Activated T-helper 1 cell treated with anti-CD3 and anti-CD28 coated beads, Interleukin-2, amount 50 U/mL, for 16 hours (primary cell): Measurements from ENCODE around the gene SUOX.
"Not testable (repeated sequence)": the region's sequence is repeated elsewhere in the genome, so short reads cannot be mapped to it uniquely, and the experiment has no call there.

Source experiments
- DNase-seq, 2 donors: peaks; one replicate each; pipeline ENCODE4 v3.0.0-alpha.2; 2020; ENCODE audit warnings: low read depth in 1 of 2, low spot score in 1 of 2

Gene SUOX

GRCh38 chr12:56017181-56017580 lies 20.1 kb downstream of the SUOX start:
- DNase-seq: no peak

DNA sequence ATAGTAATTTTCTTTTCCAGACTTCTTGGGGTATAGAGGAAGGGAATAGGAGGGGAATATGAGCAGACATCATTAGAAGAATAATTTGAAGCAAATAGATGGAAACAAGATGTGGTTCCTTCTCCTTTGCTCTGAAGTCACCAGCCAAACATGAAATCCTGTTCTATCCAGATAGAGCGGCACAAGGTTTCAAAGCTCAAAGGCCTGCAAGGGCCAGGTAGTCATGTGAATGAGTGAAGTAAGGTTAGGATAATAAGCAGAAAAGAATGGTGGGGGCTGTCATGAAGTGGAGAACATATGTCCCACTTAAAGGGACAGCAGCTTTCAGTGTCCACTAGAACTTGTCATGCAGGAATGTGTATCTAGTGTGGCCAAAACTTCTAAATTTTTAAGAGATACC lies 21.3 kb downstream of the SUOX start:
- DNase-seq: no peak

GRCh38 chr12:56020423-56021184 lies 23.5 kb downstream of the SUOX start, which contains the start of gene IKZF4:
Gene IKZF4, plus strand, starts transcription at chr12:56021043. Its CDS starts 451 bp downstream, at chr12:56021494.
- no peak for DNase-seq

- no peak for DNase-seq
Observed at GRCh38 chr12:56021889-56022497, 24.9 kb downstream of the SUOX start.

DNA sequence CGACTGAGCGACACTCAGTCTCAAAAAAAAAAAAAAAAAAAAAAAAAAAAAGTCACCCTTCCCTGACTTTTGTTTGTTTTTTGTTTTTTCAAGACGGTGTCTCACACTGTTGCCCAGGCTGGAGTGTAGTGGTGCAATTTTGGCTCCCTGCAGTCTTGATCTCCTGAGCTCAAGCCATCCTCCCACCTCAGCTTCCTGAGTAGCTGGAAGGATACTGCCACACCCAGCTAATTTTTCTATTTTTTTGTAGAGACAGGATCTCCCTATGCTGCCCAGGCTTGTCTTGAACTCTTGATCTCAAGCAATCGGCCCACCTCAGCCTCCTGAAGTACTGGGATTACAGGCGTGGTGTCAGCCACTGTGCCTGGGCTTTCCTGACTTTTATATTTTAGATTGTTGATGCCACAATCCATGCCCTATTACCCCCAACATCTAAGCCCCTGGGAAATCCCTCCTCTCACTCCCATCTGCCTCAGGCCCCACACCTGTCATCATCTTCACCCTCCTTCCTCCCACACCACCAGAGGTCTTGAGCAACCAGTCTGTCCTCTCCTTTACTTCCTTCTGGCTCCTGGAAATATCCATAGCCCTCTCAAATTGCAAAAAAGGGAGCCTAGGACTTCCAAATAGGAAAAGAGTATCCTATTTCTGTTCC lies 31.6 kb downstream of the SUOX start:
- no peak for DNase-seq

DNA sequence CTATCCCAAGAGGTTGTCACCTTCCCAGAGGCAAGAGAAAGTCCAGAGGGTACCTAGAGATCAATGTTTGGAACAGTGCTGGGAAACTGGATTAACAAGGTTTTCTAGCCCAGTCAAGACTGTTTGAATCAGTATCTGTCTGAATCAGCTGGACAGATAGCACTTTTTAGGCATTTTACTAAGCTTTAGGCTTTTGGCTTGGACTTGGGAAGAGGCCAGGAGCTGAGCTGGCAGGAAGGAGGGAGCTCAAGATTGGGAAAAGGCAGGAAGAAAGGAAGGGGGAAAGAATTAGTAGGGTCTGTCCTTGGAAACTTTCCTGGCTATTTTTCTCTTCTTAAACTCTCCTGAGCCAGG lies 32.1 kb downstream of the SUOX start:
- DNase-seq: no peak

DNA sequence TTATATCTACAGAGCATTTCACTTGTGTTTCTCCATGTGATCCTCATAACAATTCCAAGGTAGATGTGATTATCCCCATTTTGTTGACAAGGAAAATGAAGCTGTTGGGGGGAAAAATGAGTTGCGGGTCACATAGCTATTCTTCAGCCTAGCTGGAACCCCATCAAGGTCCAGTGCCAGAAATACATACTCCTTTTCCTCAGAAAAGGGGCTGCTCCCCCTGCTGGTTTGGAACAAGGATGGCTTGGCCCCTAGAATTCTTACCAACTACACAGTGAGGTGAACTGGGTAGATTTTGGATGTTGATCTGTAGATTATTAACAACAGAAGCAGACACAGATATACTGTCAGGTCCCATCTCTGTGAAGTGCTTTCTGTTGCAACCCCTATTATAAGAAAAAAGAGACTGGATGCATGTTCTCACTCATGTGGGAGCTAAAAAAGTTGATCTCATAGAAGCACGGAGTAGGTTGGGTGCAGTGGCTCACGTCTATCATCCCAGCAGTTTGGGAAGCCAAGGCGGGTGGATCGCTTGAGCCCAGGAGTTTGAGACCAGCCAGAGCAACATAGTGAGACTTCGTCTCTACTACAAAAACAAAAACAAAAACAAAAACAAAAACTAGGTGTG lies 32.7 kb downstream of the SUOX start:
- no peak for DNase-seq

GRCh38 chr12:56031987-56032386 lies 34.9 kb downstream of the SUOX start:
- DNase-seq: no peak

- DNase-seq: no peak
Observed at GRCh38 chr12:56034586-56035332, 37.7 kb downstream of the SUOX start.

- no peak for DNase-seq
Observed at GRCh38 chr12:56037161-56037560, 40.1 kb downstream of the SUOX start.

DNA sequence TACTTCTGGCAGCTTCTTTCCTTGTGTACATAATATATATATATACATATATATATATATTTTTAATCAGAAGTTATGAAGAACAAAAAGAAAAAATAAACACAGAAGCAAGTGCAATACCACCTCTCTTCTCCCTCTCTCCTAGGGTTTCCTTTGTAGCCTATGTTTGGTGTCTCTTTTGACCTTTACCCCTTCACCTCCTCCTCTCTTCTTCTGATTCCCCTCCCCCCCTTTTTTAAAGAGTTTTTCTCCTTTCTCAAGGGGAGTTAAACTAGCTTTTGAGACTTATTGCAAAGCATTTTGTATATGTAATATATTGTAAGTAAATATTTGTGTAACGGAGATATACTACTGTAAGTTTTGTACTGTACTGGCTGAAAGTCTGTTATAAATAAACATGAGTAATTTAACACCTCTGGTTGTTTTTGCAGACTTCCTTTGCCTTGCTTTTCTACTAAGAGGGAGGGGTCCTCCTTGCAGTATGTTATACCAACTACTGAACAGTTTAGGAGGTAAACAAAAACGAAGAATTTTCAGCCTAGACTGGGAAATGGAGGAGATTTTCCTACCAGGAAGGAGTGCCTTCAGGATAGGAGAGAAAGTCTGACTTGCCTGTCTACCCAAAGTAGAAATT lies 41.1 kb downstream of the SUOX start:
- DNase-seq: no peak

DNA sequence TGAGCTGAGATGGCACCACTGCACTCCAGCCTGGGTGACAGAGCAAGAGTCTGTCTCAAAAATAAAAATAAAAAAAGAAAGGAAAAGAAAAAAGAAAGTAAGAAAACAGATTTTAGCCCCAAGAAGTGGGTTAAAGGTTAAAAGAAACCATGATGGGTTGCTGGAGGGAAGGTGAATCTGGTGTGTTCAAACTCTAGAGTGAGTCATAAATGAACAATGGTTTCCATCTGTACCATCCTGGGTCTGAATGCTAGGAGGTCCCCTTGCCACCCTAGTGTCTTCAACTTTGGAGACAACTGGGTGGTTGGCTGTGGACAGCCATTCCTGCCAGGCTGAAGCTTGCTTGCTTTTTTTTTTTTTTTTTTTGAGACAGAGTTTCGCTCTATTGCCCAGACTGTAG lies 43.1 kb downstream of the SUOX start:
- DNase-seq: no peak

GRCh38 chr12:56040963-56041551 lies 44.0 kb downstream of the SUOX start:
- DNase-seq: no peak

DNA sequence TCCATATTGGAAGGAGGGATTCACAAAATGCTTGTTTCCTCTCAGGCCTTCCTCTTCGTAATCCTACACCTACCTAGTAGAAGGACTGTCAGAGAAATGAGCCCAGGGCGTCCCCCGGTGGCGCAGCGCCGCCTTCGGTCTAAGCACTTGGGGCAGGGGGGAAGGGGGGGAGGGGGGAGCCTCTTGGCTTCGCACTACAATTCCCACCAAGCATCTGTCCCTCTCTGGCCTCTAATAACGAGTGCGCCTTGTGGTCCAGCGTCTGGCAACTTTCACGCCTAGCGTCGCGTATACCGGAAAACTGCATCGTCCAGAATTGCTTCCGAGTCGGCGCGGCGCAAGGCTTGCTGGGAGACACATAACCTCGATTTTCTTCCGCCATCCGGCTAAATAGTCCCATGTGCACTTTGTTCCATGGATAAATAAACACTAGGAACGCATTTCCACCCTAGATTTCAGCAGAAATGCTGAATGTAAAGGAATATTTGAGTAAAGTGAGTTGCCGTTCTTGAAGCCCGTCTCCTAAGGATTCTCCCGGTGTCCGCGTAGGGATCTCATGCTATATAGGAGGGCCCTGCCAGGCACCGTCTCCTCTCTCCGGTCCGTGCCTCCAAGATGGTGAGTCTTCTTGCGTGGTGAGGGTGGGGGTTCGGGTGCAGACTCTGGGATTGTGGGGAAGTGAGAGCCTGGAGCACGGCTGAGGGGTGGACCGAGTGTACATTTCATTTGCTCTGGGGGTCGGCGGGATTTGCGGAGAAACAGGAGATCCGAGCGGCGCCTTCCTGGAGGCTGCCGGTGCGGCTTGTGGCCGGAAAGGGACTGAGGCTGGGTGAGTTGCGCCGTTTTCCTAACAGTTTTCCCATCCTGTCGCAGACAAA lies 44.7 kb downstream of the SUOX start, which contains the start of gene RPS26:
RPS26 (plus strand) TSS at position 367 of the 878 bp plus-strand sequence; CDS start at position 616, 249 bp downstream.
- DNase-seq: peak; percentile 74 to 85

- DNase-seq: not testable (repeated sequence)
Observed at GRCh38 chr12:56042430-56042813, 45.3 kb downstream of the SUOX start.

DNA sequence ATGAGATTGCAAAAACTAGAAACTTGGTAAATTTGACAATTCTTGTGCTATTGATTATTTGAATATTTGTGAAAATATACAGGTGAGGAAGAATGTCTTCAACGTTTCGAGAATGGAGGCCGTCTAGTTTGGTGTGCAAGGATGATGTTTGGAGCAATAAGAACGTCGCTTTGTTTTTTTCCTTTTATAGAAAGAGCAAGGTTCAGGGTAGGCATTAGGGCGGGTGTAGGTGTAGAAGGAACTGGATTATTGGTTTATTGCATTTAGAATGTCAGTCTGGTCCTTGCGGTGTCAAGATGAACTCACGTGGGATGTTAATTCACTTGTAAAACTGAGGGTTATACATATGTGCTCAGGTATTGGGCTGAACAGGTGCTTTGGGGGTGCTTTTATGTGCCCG lies 45.8 kb downstream of the SUOX start:
- no peak for DNase-seq

DNA sequence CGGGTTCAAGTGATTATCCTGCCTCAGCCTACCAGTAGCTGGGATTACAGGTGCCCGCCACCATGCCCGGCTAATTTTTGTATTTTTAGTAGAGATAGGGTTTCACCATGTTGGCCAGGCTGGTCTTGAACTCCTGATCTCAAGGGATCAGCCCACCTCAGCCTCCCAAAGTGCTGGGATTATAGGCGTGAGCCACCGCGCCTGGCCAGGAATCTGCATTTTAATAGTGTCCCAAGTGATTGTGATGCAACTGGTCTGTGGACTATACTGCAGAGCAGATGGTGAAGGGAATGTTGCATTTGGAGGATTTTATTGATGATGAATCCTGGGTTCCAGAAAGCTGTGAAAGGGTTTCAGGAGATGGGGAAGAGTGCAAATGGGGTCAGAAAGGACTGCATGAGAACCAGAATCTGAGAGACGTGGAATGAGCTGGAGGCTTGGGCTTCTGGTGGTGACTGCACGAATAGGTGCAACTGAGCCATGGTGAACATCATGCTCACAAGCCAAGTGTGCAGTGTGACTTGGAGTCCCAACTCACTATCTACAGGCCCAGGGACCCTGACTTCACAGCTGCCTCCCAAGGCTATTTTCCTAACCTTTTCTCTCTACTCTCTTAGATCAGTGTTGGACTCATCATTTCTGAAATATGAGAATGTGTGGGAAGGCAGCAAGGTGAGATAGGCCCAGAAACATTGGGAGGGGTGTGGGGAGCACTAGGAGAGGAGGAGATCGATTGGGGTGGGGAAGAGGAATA lies 49.1 kb downstream of the SUOX start:
- no peak for DNase-seq

DNA sequence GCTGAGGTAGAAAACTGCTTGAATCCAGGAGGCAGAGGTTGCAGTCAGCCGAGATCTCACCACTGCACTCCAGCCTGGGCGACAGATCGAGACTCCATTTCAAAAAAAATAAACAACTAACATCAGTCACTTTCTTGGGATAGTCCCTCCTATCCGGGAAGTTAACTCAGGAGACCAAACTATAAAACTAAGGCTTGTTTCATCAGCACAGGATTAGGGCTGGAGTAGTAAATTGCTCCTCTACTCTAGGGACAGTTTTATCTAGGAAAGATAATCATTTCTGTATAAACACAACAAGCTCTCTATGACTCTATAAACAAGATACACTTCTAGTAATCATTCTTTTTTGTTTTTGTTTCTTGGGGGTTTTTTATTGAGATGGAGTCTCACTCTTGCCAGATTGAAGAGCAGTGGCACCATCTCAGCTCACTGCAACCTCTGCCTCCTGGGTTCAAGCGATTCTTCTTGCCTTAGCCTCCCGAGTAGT lies 56.4 kb downstream of the SUOX start:
- DNase-seq: no peak
